AG04450 (cell line): Measurements from ENCODE around the gene IL17D. TPM values are rescaled to one million over a fixed set of nuclear protein-coding genes. Genes with fewer than 3 reads are reported as not detected.

Experiments used
- CTCF ChIA-PET: fragments of 300-600, 350-600 bp; formaldehyde crosslinking; extraction: SDS; loops from one replicate; lab custom pipeline; 2022; ENCODE audit warnings: antibody characterized with exemption, inconsistent platforms; lab: Charles Lee
- POLR2A ChIA-PET: fragments of 350-600 bp; formaldehyde crosslinking; extraction: SDS; loops from one replicate; lab custom pipeline; 2021; ENCODE audit warnings: antibody characterized with exemption, inconsistent platforms; lab: Yijun Ruan, JAX
- DNase-seq: peaks from one replicate; pipeline ENCODE4 v3.0.0-alpha.2; 2011; ENCODE audit warnings: low read depth, low spot score
- H3K27ac ChIP-seq: one replicate; pipeline ENCODE4 v1.5.1; 2012; ENCODE audit warnings: low read depth, low read length, control low read depth
- H3K27me3 ChIP-seq: one replicate; pipeline ENCODE4 v1.6.0; 2012; ENCODE audit warnings: low read length; ENCODE audit not compliant: control insufficient read depth, insufficient read depth
- H3K4me3 ChIP-seq: 2 replicates; pipeline ENCODE4 v1.5.1; 2011; ENCODE audit warnings: mild to moderate bottlenecking, low read depth, low read length, control low read depth
- H3K9me3 ChIP-seq: 2 replicates; pipeline ENCODE4 v1.5.1; 2012; ENCODE audit warnings: low read length; ENCODE audit not compliant: control insufficient read depth, insufficient read depth
- CTCF ChIP-seq: IDR thresholded peaks from 2 replicates; pipeline ENCODE4 v1.5.1; 2011; ENCODE audit warnings: low read depth, low read length, control low read depth, inconsistent platforms
- polyA plus RNA-seq: library from polyadenylated mRNA; depleted of rRNA; stranded (reverse); fragments of >200 nt; gene quantifications from 2 replicates; pipeline ENCODE4 v1.2.3, GENCODE V29; 2011; rRNA removed

The IL17D gene
- polyA plus RNA-seq, 1 experiment, result 3.2 TPM

GRCh38 chr13:20760872-20761271 is 57.4 kb downstream of the IL17D start:
- no peak for TF ChIP-seq CTCF
- no peak for DNase-seq
- no peaks in the 10 kb centered on the region for H3K27me3 ChIP-seq
- no peaks in the 10 kb centered on the region; the same call in 1 of the 2 replicates for H3K9me3 ChIP-seq
- no peak overlapping the region for H3K4me3 ChIP-seq
- POLR2A ChIA-PET, result no interaction called here
- H3K27ac ChIP-seq, result no peak overlapping the region
- CTCF ChIA-PET, result no interaction called here

- H3K27me3 ChIP-seq, result no peaks in the 10 kb centered on the region
- H3K9me3 ChIP-seq, result peaks cover 3% of the 10 kb centered on the region
- DNase-seq, result no peak
- ChIA-PET POLR2A (no interaction called here), CTCF (interaction anchor here (0.6 kb wide), 3 partner anchors 44 to 571 kb away, joined by 3 to 4 read pairs (median 4); no protein-coding TSS in a partner anchor)
- H3K4me3 ChIP-seq, result no peak overlapping the region
- H3K27ac ChIP-seq, result no peak overlapping the region
- no peak for TF ChIP-seq CTCF
Observed at GRCh38 chr13:20767309-20767943, 63.9 kb downstream of the IL17D start.

- H3K27me3 ChIP-seq, result no peaks in the 10 kb centered on the region
- peaks cover 3% of the 10 kb centered on the region for H3K9me3 ChIP-seq
- TF ChIP-seq CTCF, result no peak
- H3K27ac ChIP-seq, result no peak overlapping the region
- POLR2A ChIA-PET, result no interaction called here
- DNase-seq, result no peak
- CTCF ChIA-PET, result no interaction called here
- no peak overlapping the region for H3K4me3 ChIP-seq
Observed at GRCh38 chr13:20769091-20769490, 65.6 kb downstream of the IL17D start.

GRCh38 chr13:20769834-20770233 is 66.3 kb downstream of the IL17D start:
- TF ChIP-seq CTCF, result no peak
- DNase-seq, result no peak
- POLR2A ChIA-PET, result no interaction called here
- CTCF ChIA-PET, result no interaction called here
- Histone ChIP-seq H3K27ac (no peak overlapping the region), H3K9me3 (peaks cover 3% of the 10 kb centered on the region), H3K27me3 (no peaks in the 10 kb centered on the region), H3K4me3 (no peak overlapping the region)

Other genes with a start within 250 kb of the IL17D start
- 21.6 and 23.2 TPM in 2 replicates for gene CRYL1, start 177.8 kb upstream of the IL17D start, polyA plus RNA-seq
- 11.0 and 15.8 TPM in 2 replicates for gene IFT88, start 136.5 kb upstream of the IL17D start, polyA plus RNA-seq
- 14.7 and 19.5 TPM in 2 replicates for gene EEF1AKMT1, start 70.3 kb downstream of the IL17D start, polyA plus RNA-seq
- 10.9 and 14.4 TPM in 2 replicates for gene XPO4, start 199.0 kb downstream of the IL17D start, polyA plus RNA-seq